SK-N-SH (cell line): ENCODE measurements around the gene SLC2A9. TPM values are rescaled to one million over a fixed set of nuclear protein-coding genes. Genes with fewer than 3 reads are reported as not detected.

Experiments used
- CTCF ChIA-PET: fragments of 300-600, 350-600 bp; formaldehyde crosslinking; extraction: SDS; loops from one replicate; lab custom pipeline; 2021; lab: Yijun Ruan, JAX
- POLR2A ChIA-PET: fragments of 350-600 bp; sonication (Branson Sonifier 250); formaldehyde crosslinking; extraction: SDS; loops from one replicate; lab custom pipeline; 2020; ENCODE audit warnings: antibody characterized with exemption, inconsistent platforms; lab: Yijun Ruan, JAX
- DNase-seq: peaks from one replicate; pipeline ENCODE4 v3.0.0; 2012
- H2AFZ ChIP-seq: fragments of 200-600 bp; sonication (generic); 2 replicates; pipeline ENCODE4 v1.8.1; 2016; ENCODE audit warnings: antibody characterized with exemption, mild to moderate bottlenecking, low read depth
- H3F3A ChIP-seq: fragments of 200-600 bp; sonication (generic); replicated peaks from 2 replicates; pipeline ENCODE3; 2016; ENCODE audit warnings: antibody characterized with exemption, mild to moderate bottlenecking; ENCODE audit not compliant: insufficient read depth
- H3K27ac ChIP-seq, 2 experiments: fragments of 200-500 bp in 1 of 2; fragments of 200-600 bp in 1 of 2; sonication (Bioruptor generic) in 1 of 2; sonication (generic), shearing (Covaris generic) in 1 of 2; 2 replicates each; pipeline versions ENCODE4 v1.5.1 to v1.6.1; 2014 to 2016; ENCODE audit warnings: low read depth in 2 of 2, inconsistent platforms in 1 of 2, low read length in 1 of 2, mild to moderate bottlenecking in 1 of 2, mixed read lengths in 1 of 2
- H3K27me3 ChIP-seq: fragments of 200-600 bp; sonication (generic), shearing (Covaris generic); 2 replicates; pipeline ENCODE4 v1.6.1; 2016; ENCODE audit warnings: mixed run types; ENCODE audit not compliant: insufficient read depth
- H3K36me3 ChIP-seq, 2 experiments: fragments of 200-500 bp in 1 of 2; fragments of 200-600 bp in 1 of 2; sonication (Bioruptor generic) in 1 of 2; sonication (generic) in 1 of 2; replicated peaks in 1 of 2; 2 replicates each; pipeline versions ENCODE3 to v1.5.1; 2014 to 2016; ENCODE audit warnings: low read length in 1 of 2, mild to moderate bottlenecking in 1 of 2; ENCODE audit not compliant: insufficient read depth in 2 of 2, control insufficient read depth in 1 of 2
- H3K4me1 ChIP-seq, 2 experiments: fragments of 200-500 bp in 1 of 2; fragments of 200-600 bp in 1 of 2; sonication (Bioruptor generic) in 1 of 2; sonication (generic), shearing (Covaris generic) in 1 of 2; 2 replicates each; pipeline versions ENCODE4 v1.5.1 to v1.6.1; 2014 to 2016; ENCODE audit warnings: low read depth in 1 of 2, low read length in 1 of 2, mixed run types in 1 of 2; ENCODE audit not compliant: insufficient read depth in 2 of 2, control insufficient read depth in 1 of 2
- H3K4me2 ChIP-seq: fragments of 200-600 bp; sonication (generic), shearing (Covaris generic); 2 replicates; pipeline ENCODE4 v1.6.1; 2017; ENCODE audit warnings: mixed run types
- H3K4me3 ChIP-seq, 2 experiments: fragments of 200-500 bp in 1 of 2; fragments of 200-600 bp in 1 of 2; sonication (Bioruptor generic) in 1 of 2; sonication (generic), shearing (Covaris generic) in 1 of 2; 2 replicates each; pipeline versions ENCODE4 v1.5.1 to v1.8.1; 2014 to 2016; ENCODE audit warnings: low read depth in 2 of 2, inconsistent platforms in 1 of 2, low read length in 1 of 2, mild to moderate bottlenecking in 1 of 2, mixed read lengths in 1 of 2, moderate library complexity in 1 of 2
- H3K79me2 ChIP-seq: fragments of 200-600 bp; sonication (generic); 2 replicates; pipeline ENCODE4 v1.8.1; 2017; ENCODE audit warnings: mild to moderate bottlenecking; ENCODE audit not compliant: insufficient read depth
- H3K9ac ChIP-seq: fragments of 200-600 bp; sonication (generic); 2 replicates; pipeline ENCODE4 v1.6.1; 2017; ENCODE audit warnings: mixed run types
- H3K9me2 ChIP-seq: fragments of 200-600 bp; sonication (generic); 2 replicates; pipeline ENCODE4 v1.6.1; 2017; ENCODE audit warnings: mixed run types
- H3K9me3 ChIP-seq: fragments of 200-600 bp; sonication (generic); 2 replicates; pipeline ENCODE4 v1.6.1; 2017; ENCODE audit warnings: mixed run types, mild to moderate bottlenecking, moderate library complexity
- H4K20me1 ChIP-seq: fragments of 200-600 bp; sonication (generic); 2 replicates; pipeline ENCODE4 v1.6.1; 2017; ENCODE audit warnings: mild to moderate bottlenecking, mixed run types; ENCODE audit not compliant: insufficient read depth
- CHD2 ChIP-seq: fragments of 150-350 bp; IDR thresholded peaks from 2 replicates; pipeline ENCODE4 v1.6.1; 2018; ENCODE audit warnings: low read length; ENCODE audit not compliant: partially characterized antibody
- CTCF ChIP-seq: fragments of 200-600 bp; sonication (generic); IDR thresholded peaks from 2 replicates; pipeline ENCODE4 v1.6.1; 2017; ENCODE audit warnings: antibody characterized with exemption, mild to moderate bottlenecking, moderate library complexity
- EZH2phosphoT487 ChIP-seq: fragments of 200-600 bp; sonication (generic); IDR thresholded peaks from 2 replicates; pipeline ENCODE4 v1.6.1; 2017; ENCODE audit warnings: low read depth, mixed run types, mild to moderate bottlenecking, antibody characterized with exemption, moderate library complexity, borderline replicate concordance
- FOXJ3 ChIP-seq: sonication (generic); formaldehyde crosslinking; IDR thresholded peaks from 2 replicates; pipeline ENCODE4 v1.5.1; 2020; ENCODE audit warnings: mild to moderate bottlenecking, missing genetic modification reagents
- FOXM1 ChIP-seq: IDR thresholded peaks from 2 replicates; pipeline ENCODE4 v1.4.0; 2012; ENCODE audit warnings: low read depth, mild to moderate bottlenecking
- GATA2 ChIP-seq: sonication (generic); formaldehyde crosslinking; IDR thresholded peaks from 2 replicates; pipeline ENCODE4 v1.5.0; 2020; ENCODE audit warnings: mild to moderate bottlenecking, missing genetic modification reagents
- IRF3 ChIP-seq: fragments of 150-350 bp; IDR thresholded peaks from 2 replicates; pipeline ENCODE4 v1.6.1; 2016; ENCODE audit warnings: mild to moderate bottlenecking, low read depth, low read length
- MXI1 ChIP-seq: IDR thresholded peaks from 2 replicates; pipeline ENCODE4 v1.6.1; 2012; ENCODE audit warnings: mild to moderate bottlenecking, low read depth, low read length, improper control_type of control experiment
- PBX3 ChIP-seq: IDR thresholded peaks from 2 replicates; pipeline ENCODE4; 2012
- POLR2AphosphoS5 ChIP-seq: IDR thresholded peaks from 2 replicates; pipeline ENCODE4 v1.6.1; 2012; ENCODE audit warnings: low read depth, low read length
- RCOR1 ChIP-seq: fragments of 150-350 bp; IDR thresholded peaks from 2 replicates; pipeline ENCODE4 v1.6.1; 2017; ENCODE audit warnings: antibody characterized with exemption, low read length
- REST ChIP-seq: IDR thresholded peaks from 2 replicates; pipeline ENCODE4 v1.6.1; 2012; ENCODE audit warnings: mild to moderate bottlenecking, low read depth, low read length, moderate library complexity
- RFX5 ChIP-seq: IDR thresholded peaks from 2 replicates; pipeline ENCODE4 v1.6.1; 2012; ENCODE audit warnings: mild to moderate bottlenecking, improper control_type of control experiment, low read length
- SIN3A ChIP-seq: IDR thresholded peaks from 2 replicates; pipeline ENCODE4 v1.6.1; 2012; ENCODE audit warnings: low read depth, mild to moderate bottlenecking, low read length, moderate library complexity, borderline replicate concordance
- TAF1 ChIP-seq: IDR thresholded peaks from 2 replicates; pipeline ENCODE4 v1.6.1; 2012; ENCODE audit warnings: low read depth, mild to moderate bottlenecking, low read length, moderate library complexity, borderline replicate concordance
- TCF12 ChIP-seq: IDR thresholded peaks from 2 replicates; pipeline ENCODE4 v1.4.0; 2012
- TEAD4 ChIP-seq: IDR thresholded peaks from 2 replicates; pipeline ENCODE4 v1.4.0; 2012; ENCODE audit warnings: mild to moderate bottlenecking, borderline replicate concordance; ENCODE audit not compliant: insufficient read depth
- USF1 ChIP-seq: IDR thresholded peaks from 2 replicates; pipeline ENCODE4 v1.4.0; 2012; ENCODE audit warnings: low read depth, borderline replicate concordance
- YY1 ChIP-seq: IDR thresholded peaks from 2 replicates; pipeline ENCODE4 v1.4.0; 2012; ENCODE audit warnings: low read depth, mild to moderate bottlenecking
- ZBTB33 ChIP-seq: IDR thresholded peaks from 2 replicates; pipeline ENCODE4 v1.4.0; 2012; ENCODE audit warnings: low read depth, borderline replicate concordance
- polyA plus RNA-seq, 3 experiments: library from polyadenylated mRNA; depleted of rRNA; stranded (reverse); fragments of >200 nt; gene quantifications; 2 replicates each; pipeline ENCODE4 v1.2.3, GENCODE V29; 2012

SLC2A9 gene
- polyA plus RNA-seq, 1 of the 3 experiments (the other 2 are of a cell fraction) = not detected

- Histone ChIP-seq H3K27ac (no peak overlapping the region), H3K9me2 (peaks cover 4% of the 10 kb centered on the region; the same call in 1 of the 2 replicates), H3K79me2 (no peaks in the 10 kb centered on the region), H3K4me3 (no peak overlapping the region), H3K36me3 (no peaks in the 10 kb centered on the region), H3K9ac (no peak overlapping the region), H3K4me1 (no peaks in the 10 kb centered on the region), H3K9me3 (peaks cover 8% of the 10 kb centered on the region; the same call in 1 of the 2 replicates), H3K4me2 (no peak overlapping the region), H3F3A (no peaks in the 10 kb centered on the region), H2AFZ (no peak overlapping the region), H4K20me1 (no peaks in the 10 kb centered on the region), H3K27me3 (no peaks in the 10 kb centered on the region)
- ChIA-PET CTCF (no interaction called here), POLR2A (no interaction called here)
- no peak for DNase-seq
- TF ChIP-seq POLR2AphosphoS5 = no peak
- no peak for TF ChIP-seq TEAD4
- TF ChIP-seq RFX5 = no peak
- TF ChIP-seq ZBTB33 = no peak
- TF ChIP-seq FOXM1 = no peak
- TF ChIP-seq TAF1 = no peak
- no peak for TF ChIP-seq YY1
- TF ChIP-seq FOXJ3 = no peak
- TF ChIP-seq REST = no peak
- TF ChIP-seq CHD2 = no peak
- TF ChIP-seq TCF12 = no peak
- no peak for TF ChIP-seq USF1
- no peak for TF ChIP-seq MXI1
- no peak for TF ChIP-seq IRF3
- no peak for TF ChIP-seq EZH2phosphoT487
- no peak for TF ChIP-seq GATA2 (CRISPR knock-in tag)
- TF ChIP-seq SIN3A = no peak
- no peak for TF ChIP-seq PBX3
- no peak for TF ChIP-seq CTCF
- TF ChIP-seq RCOR1 = no peak
These were observed 52.8 kb downstream of the SLC2A9 start for GRCh38 chr4:9968472-9968871.
